ENCODE measurements around the gene ANTKMT. TPM values are rescaled to one million over a fixed set of nuclear protein-coding genes. Genes with fewer than 3 reads are reported as not detected.
"Not testable (repeated sequence)": the region's sequence is repeated elsewhere in the genome, so short reads cannot be mapped to it uniquely, and the experiment has no call there.

The ANTKMT gene
- total RNA-seq, 1 donor from 2014 or later = 6.3 TPM

- DNase-seq = no peak
These were observed 7.4 kb downstream of the ANTKMT start for GRCh38 chr16:728131-728889.

GRCh38 chr16:728890-729744, 8.2 kb downstream of the ANTKMT start:
- no peak for DNase-seq

GRCh38 chr16:729768-730665, 9.1 kb downstream of the ANTKMT start:
- no peak for DNase-seq

- DNase-seq = no peak
These were observed 9.9 kb downstream of the ANTKMT start for GRCh38 chr16:730666-731509.

- no peak for DNase-seq
These were observed 11.4 kb downstream of the ANTKMT start for GRCh38 chr16:732332-732731.

GRCh38 chr16:732936-733335, 12.0 kb downstream of the ANTKMT start:
- DNase-seq = no peak

- no peak for DNase-seq
These were observed 12.6 kb downstream of the ANTKMT start for GRCh38 chr16:733382-734207.

GRCh38 chr16:734208-734980, 13.4 kb downstream of the ANTKMT start:
- no peak for DNase-seq

GRCh38 chr16:734981-735881, 14.3 kb downstream of the ANTKMT start:
- DNase-seq = no peak

GRCh38 chr16:735982-736453, 15.1 kb downstream of the ANTKMT start:
- no peak for DNase-seq

- no peak for DNase-seq
These were observed 16.1 kb downstream of the ANTKMT start for GRCh38 chr16:736936-737481.

GRCh38 chr16:739560-740458, 18.9 kb downstream of the ANTKMT start:
- DNase-seq = no peak

GRCh38 chr16:740459-740763, 19.5 kb downstream of the ANTKMT start:
- DNase-seq = no peak

GRCh38 chr16:740764-741505, 20.0 kb downstream of the ANTKMT start, which contains the start of gene CIAO3:
TSS of gene CIAO3 (minus strand) at chr16:740997. CDS start at chr16:740985, 12 bp downstream.
- DNase-seq = peak; percentile 85

- no peak for DNase-seq
These were observed 21.2 kb downstream of the ANTKMT start for GRCh38 chr16:741986-742629.

GRCh38 chr16:742894-743293, 21.9 kb downstream of the ANTKMT start:
- not testable (repeated sequence) for DNase-seq
